GM19239 (cell line): ENCODE data around the gene A3GALT2.

Experiments
- DNase-seq: peaks from one replicate; pipeline ENCODE4 v3.0.0; 2011; ENCODE audit warnings: low spot score; ENCODE audit not compliant: insufficient read length
- FAIRE-seq: peaks from 2 replicates; lab custom pipeline; 2011; peaks lifted over from hg19 to GRCh38; lab: Jason Lieb, UNC

A3GALT2 gene

DNA sequence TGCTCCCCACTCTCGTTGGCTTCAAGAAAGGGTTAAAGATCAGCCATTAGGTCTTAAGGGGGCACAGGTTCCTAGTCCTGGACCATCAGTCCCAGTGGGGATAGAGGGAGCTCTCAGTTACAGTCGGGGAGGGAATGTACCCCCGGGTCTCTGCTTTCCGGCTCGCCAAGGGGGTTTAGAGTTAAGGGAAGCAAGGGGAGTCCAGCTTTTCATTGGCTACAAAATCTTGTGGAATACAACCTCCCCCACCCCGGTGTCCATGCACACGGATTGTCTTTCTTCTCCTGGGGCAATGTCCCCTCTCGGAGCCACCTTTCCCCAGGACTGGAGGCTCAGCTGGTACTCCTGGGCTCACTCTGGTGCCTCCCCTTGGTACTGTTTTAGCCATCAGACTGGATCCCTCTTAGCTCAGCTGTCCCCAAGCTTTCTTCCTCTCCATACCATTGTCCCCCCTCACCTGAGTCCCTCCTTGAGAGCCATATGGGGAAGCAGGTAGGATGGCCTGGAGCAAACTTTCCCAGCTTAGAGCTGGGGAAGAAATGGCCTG lies at the start of gene A3GALT2:
TSS of gene A3GALT2 (minus strand) at position 480 of the 547 bp plus-strand sequence. CDS start at position 480, 0 bp downstream.
- FAIRE-seq: no peak
- DNase-seq: no peak

- DNase-seq: no peak
- FAIRE-seq: no peak
Observed at GRCh38 chr1:33370301-33370700, 49.4 kb upstream of the A3GALT2 start.

DNA sequence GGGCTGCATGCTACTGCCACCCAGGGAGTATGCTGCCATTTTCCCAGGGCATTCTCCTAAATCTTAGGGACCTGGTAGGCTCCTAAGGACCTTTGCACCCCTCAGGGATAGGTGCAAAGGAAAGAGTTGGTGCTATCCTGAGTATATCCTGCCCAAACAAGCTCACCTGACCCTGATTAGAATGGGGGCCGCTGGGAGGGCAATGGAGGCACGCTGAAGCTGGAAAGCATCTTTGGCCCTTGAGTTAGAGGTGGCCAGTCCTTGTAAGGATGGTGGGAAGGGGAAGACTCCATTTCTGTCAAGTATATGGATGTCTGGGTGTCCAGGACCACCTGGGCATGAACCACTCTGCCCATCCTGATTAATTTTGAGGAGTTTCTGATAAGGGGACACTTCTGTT lies 48.9 kb upstream of the A3GALT2 start:
- FAIRE-seq (no peak), DNase-seq (no peak)

GRCh38 chr1:33369081-33369480 lies 48.2 kb upstream of the A3GALT2 start:
- FAIRE-seq (no peak), DNase-seq (no peak)

DNA sequence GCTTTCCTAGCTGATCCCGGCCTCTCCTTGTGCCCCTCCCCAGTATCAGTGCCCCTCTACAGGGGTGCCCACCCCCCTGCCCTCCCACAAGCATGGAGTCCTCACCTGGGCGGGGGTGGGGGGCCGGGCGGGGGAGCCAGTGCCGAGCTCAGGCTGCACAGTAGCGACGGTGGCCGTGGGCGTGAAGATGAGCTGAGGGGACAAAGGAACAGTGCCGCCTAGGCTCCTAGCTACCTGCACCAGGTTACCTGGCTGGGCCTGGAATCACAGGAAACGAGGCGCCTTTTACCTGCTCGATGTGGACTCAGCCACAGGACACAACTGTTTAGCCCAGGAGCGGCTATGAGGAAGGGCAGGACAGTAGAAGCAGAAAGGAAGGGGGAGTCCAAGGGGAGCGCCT lies 47.5 kb upstream of the A3GALT2 start:
- FAIRE-seq: no peak
- no peak for DNase-seq

GRCh38 chr1:33367485-33368405 lies 46.8 kb upstream of the A3GALT2 start:
- DNase-seq (peak; percentile 89), FAIRE-seq (peak; percentile 79)

DNA sequence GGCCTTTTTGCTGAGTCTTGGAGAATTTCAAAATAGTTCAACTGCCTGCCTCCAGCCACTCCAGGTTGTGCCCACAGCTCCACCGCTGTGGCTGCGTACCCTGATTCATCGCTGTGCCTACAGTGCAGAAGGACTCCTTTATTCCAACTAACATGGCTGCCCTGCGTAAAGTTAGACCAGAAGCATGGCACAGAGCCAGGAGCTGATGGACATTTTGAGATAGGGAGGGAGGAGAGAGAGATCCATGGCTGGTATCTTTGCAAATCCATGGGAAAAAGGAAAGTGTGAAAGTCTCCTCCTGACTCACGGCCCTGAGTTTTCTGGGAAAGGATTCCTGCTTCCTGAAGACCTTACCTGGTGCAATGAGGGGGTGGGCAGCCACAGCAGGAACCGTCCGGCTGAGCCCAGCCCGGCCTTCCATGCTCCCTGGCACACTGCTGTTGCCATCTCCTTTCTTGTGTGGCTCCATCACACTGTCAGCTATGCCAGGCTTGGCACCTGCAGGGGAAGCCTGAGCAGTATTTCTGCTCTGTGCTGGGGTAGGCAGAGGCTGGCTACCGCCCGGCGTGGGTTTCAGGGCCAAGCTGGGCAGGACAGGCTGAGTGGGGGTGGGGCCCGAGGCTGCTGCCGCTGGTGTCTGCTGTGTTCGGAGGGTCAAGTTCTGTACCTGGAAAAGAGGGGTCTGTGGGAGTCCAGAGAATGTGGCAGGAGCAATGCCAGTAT lies 46.0 kb upstream of the A3GALT2 start:
- no peak for FAIRE-seq
- no peak for DNase-seq

GRCh38 chr1:33365560-33365997 lies 44.7 kb upstream of the A3GALT2 start:
- DNase-seq: no peak
- no peak for FAIRE-seq

GRCh38 chr1:33364565-33364918 lies 43.6 kb upstream of the A3GALT2 start:
- FAIRE-seq: no peak
- DNase-seq: no peak

DNA sequence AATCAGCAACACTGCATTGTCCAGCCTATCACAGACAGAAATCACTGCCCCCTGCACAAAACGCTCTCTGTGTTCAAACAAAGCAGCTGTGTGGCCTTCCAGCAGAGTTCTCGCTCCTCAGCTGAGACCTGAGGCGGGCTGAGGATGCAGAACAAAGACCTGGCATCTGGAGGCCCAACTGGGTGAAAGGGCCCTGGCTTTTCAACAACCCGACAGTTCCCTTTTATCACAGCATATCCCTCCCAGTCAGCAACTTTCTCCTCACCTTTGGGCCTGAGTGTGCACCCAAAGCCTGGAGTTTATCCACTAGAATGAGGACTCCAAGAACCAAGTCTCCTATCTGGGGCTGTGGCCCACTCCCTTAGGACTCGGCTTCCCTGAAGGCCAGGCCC lies 42.6 kb upstream of the A3GALT2 start:
- FAIRE-seq: no peak
- no peak for DNase-seq

- DNase-seq: no peak
- FAIRE-seq: no peak
Observed at GRCh38 chr1:33363021-33363420, 42.1 kb upstream of the A3GALT2 start.

- DNase-seq (no peak), FAIRE-seq (no peak)
Observed at GRCh38 chr1:33361532-33362235, 40.8 kb upstream of the A3GALT2 start.

DNA sequence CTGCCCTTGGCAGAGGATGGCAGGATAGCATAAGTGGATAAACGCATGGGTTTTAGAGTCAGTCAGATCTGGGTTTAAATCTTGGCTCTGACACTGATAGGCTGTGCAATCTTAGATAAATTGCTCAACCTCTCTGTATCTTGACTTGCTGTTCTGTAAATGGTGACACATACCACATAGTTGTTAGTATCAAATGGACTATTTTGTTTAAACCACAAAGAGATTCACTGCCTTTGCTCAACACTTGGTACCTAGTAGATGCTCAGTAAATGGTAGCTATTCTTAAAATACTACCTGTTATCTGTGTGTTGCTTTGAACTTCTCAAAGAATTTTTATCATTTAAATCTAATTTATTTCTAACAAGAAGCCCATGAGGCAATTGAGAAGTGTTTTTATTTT lies 39.5 kb upstream of the A3GALT2 start:
- no peak for FAIRE-seq

GRCh38 chr1:33359931-33360330 lies 39.0 kb upstream of the A3GALT2 start:
- FAIRE-seq (no peak), DNase-seq (no peak)

More for the DNA sequence above, 39.5 kb upstream of the A3GALT2 start:
- DNase-seq: no peak

GRCh38 chr1:33358795-33359503 lies 38.1 kb upstream of the A3GALT2 start:
- FAIRE-seq (no peak), DNase-seq (no peak)

DNA sequence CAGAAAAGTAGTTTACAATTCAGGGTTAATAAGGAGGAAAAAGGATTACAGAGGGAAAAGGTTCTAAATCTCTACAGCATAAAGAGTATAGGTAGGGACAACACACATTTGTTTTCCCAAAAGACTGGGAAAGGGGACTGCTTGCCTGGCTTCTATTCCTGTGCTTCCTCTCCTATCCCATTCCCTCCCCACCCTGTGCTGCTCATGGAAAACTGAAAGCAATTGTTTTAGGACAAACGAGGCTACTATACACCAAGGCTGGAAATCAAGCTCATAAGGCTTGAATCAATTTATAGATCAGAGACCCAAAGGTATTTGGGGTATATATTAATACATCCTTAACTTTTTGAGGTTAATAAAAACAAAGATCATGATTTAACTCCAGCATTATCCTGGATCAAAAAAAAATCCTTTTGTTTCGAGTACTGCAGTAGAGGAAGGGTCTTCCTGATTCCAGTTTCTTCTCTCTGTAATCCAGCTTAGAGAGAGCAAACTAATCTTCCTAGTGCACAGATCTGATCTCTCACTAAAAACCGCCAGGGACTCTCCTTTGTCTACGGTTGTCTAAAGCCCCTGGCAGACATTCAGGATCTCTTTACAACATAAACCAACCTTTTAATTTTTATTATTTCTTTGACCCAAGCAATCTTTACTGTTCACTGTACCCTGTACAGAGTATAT lies 37.4 kb upstream of the A3GALT2 start:
- no peak for DNase-seq
- FAIRE-seq: no peak

GRCh38 chr1:33357099-33357498 lies 36.2 kb upstream of the A3GALT2 start:
- DNase-seq (no peak), FAIRE-seq (no peak)

- no peak for DNase-seq
- FAIRE-seq: no peak
Observed at GRCh38 chr1:33354707-33355316, 33.9 kb upstream of the A3GALT2 start.

DNA sequence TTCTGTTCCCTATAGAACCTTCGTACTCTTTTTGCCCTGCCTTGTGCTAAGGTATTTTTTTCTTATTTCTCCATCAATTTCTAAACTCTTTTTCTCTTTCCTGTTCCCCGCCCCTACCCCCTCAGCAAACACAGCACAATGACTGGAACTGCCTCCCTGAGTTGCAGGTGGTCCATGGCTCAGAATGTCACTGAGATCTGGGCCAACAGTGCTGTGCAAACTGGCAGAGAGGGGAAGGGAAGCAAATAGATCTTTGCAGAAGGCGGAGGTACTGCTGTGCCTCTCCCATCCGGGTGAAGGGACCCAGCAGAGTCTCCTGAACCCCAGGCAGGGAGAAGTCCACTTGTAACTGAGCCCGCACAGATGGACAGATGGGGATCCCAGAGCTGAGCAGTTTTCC lies 32.6 kb upstream of the A3GALT2 start:
- DNase-seq (no peak), FAIRE-seq (no peak)
